ENCODE results near the gene COMMD3.

Gene COMMD3

GRCh38 chr10:22368981-22369380 is 52.8 kb downstream of the COMMD3 start:
- DNase-seq, result no peak

- DNase-seq, result no peak
Observed at GRCh38 chr10:22369434-22370072, 53.4 kb downstream of the COMMD3 start.

All from CD4-positive, alpha-beta T cell treated with Interleukin-1 beta for 1 hour (primary cell).